IPS-18a (cell line): ENCODE data around the gene SPACA4.

ENCODE experiments used
- H3K27ac ChIP-seq: one replicate; pipeline ENCODE4 v1.5.1; 2013; ENCODE audit warnings: low read length
- H3K27me3 ChIP-seq: one replicate; pipeline ENCODE4 v1.6.1; 2013; ENCODE audit warnings: mild to moderate bottlenecking, low read length; ENCODE audit not compliant: control insufficient read depth, insufficient read depth
- H3K36me3 ChIP-seq: one replicate; pipeline ENCODE4 v1.6.1; 2013; ENCODE audit warnings: low read depth, low read length; ENCODE audit not compliant: control insufficient read depth
- H3K4me1 ChIP-seq: one replicate; pipeline ENCODE4 v1.6.1; 2013; ENCODE audit warnings: low read depth, low read length; ENCODE audit not compliant: control insufficient read depth
- H3K4me3 ChIP-seq: one replicate; pipeline ENCODE4 v1.5.1; 2013; ENCODE audit warnings: low read length
- H3K9ac ChIP-seq: one replicate; pipeline ENCODE4 v1.6.1; 2013; ENCODE audit warnings: mild to moderate bottlenecking, low read length, moderate library complexity
- H3K9me3 ChIP-seq: one replicate; pipeline ENCODE4 v1.6.1; 2013; ENCODE audit warnings: low read depth, low read length; ENCODE audit not compliant: control insufficient read depth

SPACA4 gene

GRCh38 chr19:48638831-48639381, 32.4 kb downstream of the SPACA4 start:
- H3K9ac ChIP-seq, result no peak overlapping the region
- H3K4me3 ChIP-seq, result peak overlapping the region; percentile 60
- H3K36me3 ChIP-seq, result peaks cover 3% of the 10 kb centered on the region
- H3K27ac ChIP-seq, result peak overlapping the region; percentile 60
- H3K4me1 ChIP-seq, result peaks cover 34% of the 10 kb centered on the region
- no peaks in the 10 kb centered on the region for H3K9me3 ChIP-seq
- peaks cover 10% of the 10 kb centered on the region for H3K27me3 ChIP-seq

- Histone ChIP-seq H3K27ac (no peak overlapping the region), H3K9ac (no peak overlapping the region), H3K4me1 (peaks cover 33% of the 10 kb centered on the region), H3K9me3 (no peaks in the 10 kb centered on the region), H3K27me3 (peaks cover 10% of the 10 kb centered on the region), H3K4me3 (no peak overlapping the region), H3K36me3 (peaks cover 3% of the 10 kb centered on the region)
These were observed 33.2 kb downstream of the SPACA4 start for GRCh38 chr19:48639483-48640375.

- H3K9me3 ChIP-seq, result no peaks in the 10 kb centered on the region
- no peak overlapping the region for H3K9ac ChIP-seq
- no peak overlapping the region for H3K4me3 ChIP-seq
- peaks cover 20% of the 10 kb centered on the region for H3K4me1 ChIP-seq
- H3K27ac ChIP-seq, result no peak overlapping the region
- no peaks in the 10 kb centered on the region for H3K27me3 ChIP-seq
- H3K36me3 ChIP-seq, result peaks cover 3% of the 10 kb centered on the region
These were observed 35.3 kb downstream of the SPACA4 start for GRCh38 chr19:48641850-48642249.

GRCh38 chr19:48642862-48643261, 36.3 kb downstream of the SPACA4 start:
- H3K27ac ChIP-seq, result no peak overlapping the region
- H3K9me3 ChIP-seq, result no peaks in the 10 kb centered on the region
- peaks cover 3% of the 10 kb centered on the region for H3K36me3 ChIP-seq
- no peak overlapping the region for H3K9ac ChIP-seq
- H3K4me3 ChIP-seq, result no peak overlapping the region
- H3K27me3 ChIP-seq, result no peaks in the 10 kb centered on the region
- H3K4me1 ChIP-seq, result peaks cover 20% of the 10 kb centered on the region

- Histone ChIP-seq H3K36me3 (peaks cover 3% of the 10 kb centered on the region), H3K4me3 (peak overlapping the region; percentile 76), H3K4me1 (peaks cover 9% of the 10 kb centered on the region), H3K27me3 (no peaks in the 10 kb centered on the region), H3K27ac (peak overlapping the region; percentile 67), H3K9me3 (no peaks in the 10 kb centered on the region), H3K9ac (peak overlapping the region; percentile 65)
These were observed 37.8 kb downstream of the SPACA4 start for GRCh38 chr19:48644355-48644754.

GRCh38 chr19:48644839-48645619, 38.5 kb downstream of the SPACA4 start:
- Histone ChIP-seq H3K9ac (peak overlapping the region; percentile 65), H3K27ac (peak overlapping the region; percentile 80), H3K9me3 (no peaks in the 10 kb centered on the region), H3K4me1 (peaks cover 6% of the 10 kb centered on the region), H3K27me3 (no peaks in the 10 kb centered on the region), H3K36me3 (peaks cover 3% of the 10 kb centered on the region), H3K4me3 (peak overlapping the region; percentile 76)

- Histone ChIP-seq H3K4me3 (peak overlapping the region; percentile 76), H3K9me3 (no peaks in the 10 kb centered on the region), H3K27ac (peak overlapping the region; percentile 80), H3K9ac (peak overlapping the region; percentile 65), H3K4me1 (peaks cover 6% of the 10 kb centered on the region), H3K36me3 (peaks cover 3% of the 10 kb centered on the region), H3K27me3 (no peaks in the 10 kb centered on the region)
These were observed 39.1 kb downstream of the SPACA4 start for GRCh38 chr19:48645620-48646000.

GRCh38 chr19:48646001-48646721, 39.6 kb downstream of the SPACA4 start, which contains the start of gene CA11:
Gene CA11, minus strand, starts transcription at chr19:48646187. Its CDS starts 555 bp downstream, at chr19:48645632.
- Histone ChIP-seq H3K36me3 (peaks cover 3% of the 10 kb centered on the region), H3K9ac (peak within 1 kb of the TSS; percentile 65), H3K9me3 (no peaks in the 10 kb centered on the region), H3K4me1 (peaks cover 6% of the 10 kb centered on the region), H3K27me3 (no peaks in the 10 kb centered on the region), H3K27ac (peak within 1 kb of the TSS; percentile 80), H3K4me3 (peak within 1 kb of the TSS; percentile 76)

GRCh38 chr19:48646722-48647216, 40.2 kb downstream of the SPACA4 start:
- Histone ChIP-seq H3K9me3 (no peaks in the 10 kb centered on the region), H3K27me3 (no peaks in the 10 kb centered on the region), H3K36me3 (peaks cover 3% of the 10 kb centered on the region), H3K27ac (no peak overlapping the region), H3K4me1 (peaks cover 6% of the 10 kb centered on the region), H3K4me3 (peak overlapping the region; percentile 76), H3K9ac (no peak overlapping the region)

- Histone ChIP-seq H3K4me3 (no peak overlapping the region), H3K4me1 (peaks cover 6% of the 10 kb centered on the region), H3K9ac (no peak overlapping the region), H3K27me3 (no peaks in the 10 kb centered on the region), H3K36me3 (no peaks in the 10 kb centered on the region), H3K9me3 (no peaks in the 10 kb centered on the region), H3K27ac (no peak overlapping the region)
These were observed 41.6 kb downstream of the SPACA4 start for GRCh38 chr19:48648134-48648533.
